Mesothelial cell of epicardium (in vitro differentiated cells): ENCODE data around the gene PACS1. TPM values are rescaled to one million over a fixed set of nuclear protein-coding genes. Genes with fewer than 3 reads are reported as not detected.
"Not testable (repeated sequence)": the region's sequence is repeated elsewhere in the genome, so short reads cannot be mapped to it uniquely, and the experiment has no call there.

Experiments
- DNase-seq, 2 experiments: peaks; one replicate each; pipeline ENCODE4 v3.0.0; 2021; ENCODE audit warnings: low spot score in 2 of 2; ENCODE audit not compliant: unreplicated experiment in 2 of 2
- H3K27ac Mint-ChIP-seq: 2 replicates; pipeline ENCODE4 v1.8.0; 2021; ENCODE audit warnings: mixed read lengths
- H3K27me3 Mint-ChIP-seq: 2 replicates; pipeline ENCODE4 v1.8.0; 2021; ENCODE audit warnings: low read depth, mixed read lengths
- H3K36me3 Mint-ChIP-seq: 2 replicates; pipeline ENCODE4 v1.8.0; 2021; ENCODE audit warnings: mixed read lengths
- H3K4me1 Mint-ChIP-seq: 2 replicates; pipeline ENCODE4 v1.8.0; 2021; ENCODE audit warnings: mixed read lengths
- H3K4me3 Mint-ChIP-seq: 2 replicates; pipeline ENCODE4 v1.8.0; 2021; ENCODE audit warnings: mild to moderate bottlenecking, moderate library complexity, mixed read lengths
- H3K9me3 Mint-ChIP-seq: 2 replicates; pipeline ENCODE4 v1.8.0; 2021; ENCODE audit warnings: mixed read lengths
- CTCF ChIP-seq: fragments of 200-600 bp; sonication (generic); IDR thresholded peaks from one replicate; pipeline ENCODE4 v1.5.0; 2021; ENCODE audit warnings: antibody characterized with exemption; ENCODE audit not compliant: unreplicated experiment
- total RNA-seq: library from RNA; stranded (reverse); gene quantifications from 3 replicates; pipeline ENCODE4 v1.2.1, GENCODE V29; 2021

The PACS1 gene
- total RNA-seq, 1 donor from 2014 or later: 87.0 TPM

- Mint-ChIP-seq H3K36me3 (no peaks in the 10 kb centered on the region), H3K27ac (peak overlapping the region; percentile 78), H3K27me3 (no peaks in the 10 kb centered on the region), H3K4me1 (peaks cover 47% of the 10 kb centered on the region), H3K4me3 (no peak overlapping the region), H3K9me3 (no peaks in the 10 kb centered on the region)
- no peak for TF ChIP-seq CTCF
- no peak for DNase-seq
Measured at GRCh38 chr11:66112041-66112491, 42.0 kb downstream of the PACS1 start.

GRCh38 chr11:66112601-66113499 lies 42.8 kb downstream of the PACS1 start:
- Mint-ChIP-seq H3K27ac (peak overlapping the region; percentile 78), H3K9me3 (no peaks in the 10 kb centered on the region), H3K4me1 (peaks cover 47% of the 10 kb centered on the region), H3K27me3 (no peaks in the 10 kb centered on the region), H3K36me3 (no peaks in the 10 kb centered on the region), H3K4me3 (no peak overlapping the region)
- TF ChIP-seq CTCF: no peak
- no peak for DNase-seq

GRCh38 chr11:66114957-66115356 lies 44.9 kb downstream of the PACS1 start:
- not testable (repeated sequence) for H3K4me3 Mint-ChIP-seq

GRCh38 chr11:66115638-66116301 lies 45.7 kb downstream of the PACS1 start:
- Mint-ChIP-seq H3K4me3 (peak overlapping the region; percentile 9), H3K27me3 (no peaks in the 10 kb centered on the region), H3K9me3 (no peaks in the 10 kb centered on the region), H3K4me1 (peaks cover 69% of the 10 kb centered on the region), H3K36me3 (no peaks in the 10 kb centered on the region), H3K27ac (peak overlapping the region; percentile 87)
- DNase-seq: no peak
- no peak for TF ChIP-seq CTCF

More at GRCh38 chr11:66114957-66115356, 44.9 kb downstream of the PACS1 start:
- not testable (repeated sequence) for DNase-seq, H3K36me3 Mint-ChIP-seq, H3K9me3 Mint-ChIP-seq, H3K27me3 Mint-ChIP-seq
- Mint-ChIP-seq H3K27ac (peak overlapping the region; percentile 87), H3K4me1 (peaks cover 66% of the 10 kb centered on the region)

- H3K4me3 Mint-ChIP-seq: no peak overlapping the region
- no peaks in the 10 kb centered on the region for H3K36me3 Mint-ChIP-seq
- peak overlapping the region; percentile 19 for H3K27ac Mint-ChIP-seq
- H3K27me3 Mint-ChIP-seq: no peaks in the 10 kb centered on the region
- peaks cover 74% of the 10 kb centered on the region for H3K4me1 Mint-ChIP-seq
- DNase-seq: no peak
- no peak for TF ChIP-seq CTCF
- no peaks in the 10 kb centered on the region for H3K9me3 Mint-ChIP-seq
Measured at GRCh38 chr11:66116576-66117361, 46.7 kb downstream of the PACS1 start.
